IMR-90 (cell line): Measurements from ENCODE around the gene RIOK2.

Experiments used
- BHLHE40 ChIP-seq: fragments of 150-350 bp; IDR thresholded peaks from 2 replicates; pipeline ENCODE4 v1.6.1; 2016; ENCODE audit warnings: mild to moderate bottlenecking, low read depth, low read length
- CEBPB ChIP-seq: IDR thresholded peaks from 2 replicates; pipeline ENCODE4 v1.6.1; 2012; ENCODE audit warnings: low read depth, low read length, improper control_type of control experiment
- CHD1 ChIP-seq: IDR thresholded peaks from 2 replicates; pipeline ENCODE4 v1.6.1; 2012; ENCODE audit warnings: low read depth, low read length, improper control_type of control experiment
- CTCF ChIP-seq: conservative IDR thresholded peaks from 2 replicates; pipeline ENCODE4 v1.5.1; 2012; ENCODE audit warnings: mild to moderate bottlenecking, low read depth, low read length, improper control_type of control experiment
- ELK1 ChIP-seq: fragments of 150-350 bp; IDR thresholded peaks from 2 replicates; pipeline ENCODE4 v1.6.1; 2016; ENCODE audit warnings: low read depth, mild to moderate bottlenecking, low read length, moderate library complexity, borderline replicate concordance
- MAFK ChIP-seq: IDR thresholded peaks from 2 replicates; pipeline ENCODE4 v1.6.1; 2012; ENCODE audit warnings: low read depth, low read length, improper control_type of control experiment
- MAZ ChIP-seq: IDR thresholded peaks from 2 replicates; pipeline ENCODE4 v1.6.1; 2012; ENCODE audit warnings: low read depth, mild to moderate bottlenecking, low read length, improper control_type of control experiment, moderate library complexity, borderline replicate concordance
- POLR2A ChIP-seq: IDR thresholded peaks from 2 replicates; pipeline ENCODE4 v1.6.1; 2012; ENCODE audit warnings: mild to moderate bottlenecking, low read depth, low read length
- RAD21 ChIP-seq: IDR thresholded peaks from 2 replicates; pipeline ENCODE4 v1.6.1; 2012; ENCODE audit warnings: low read length, improper control_type of control experiment
- RFX5 ChIP-seq: IDR thresholded peaks from 2 replicates; pipeline ENCODE4 v1.8.0; 2012; ENCODE audit warnings: low read depth, mild to moderate bottlenecking, low read length, moderate library complexity
- SMC3 ChIP-seq: fragments of 150-350 bp; IDR thresholded peaks from 2 replicates; pipeline ENCODE4 v1.6.1; 2016; ENCODE audit warnings: low read depth, mild to moderate bottlenecking, antibody characterized with exemption, low read length, moderate library complexity
- USF2 ChIP-seq: fragments of 150-350 bp; IDR thresholded peaks from 2 replicates; pipeline ENCODE4 v1.6.1; 2017; ENCODE audit warnings: mild to moderate bottlenecking, antibody characterized with exemption, low read length, low read depth

- no peak for TF ChIP-seq RFX5
- no peak for TF ChIP-seq MAFK
- no peak for TF ChIP-seq POLR2A
- TF ChIP-seq CEBPB: no peak
- TF ChIP-seq ELK1: no peak
- no peak for TF ChIP-seq CTCF
- no peak for TF ChIP-seq MAZ
- TF ChIP-seq RAD21: no peak; the same call in 1 of the 2 replicates
- TF ChIP-seq SMC3: no peak
- no peak for TF ChIP-seq CHD1
- TF ChIP-seq BHLHE40: no peak
- no peak for TF ChIP-seq USF2
These were observed 412 bp downstream of the RIOK2 start for GRCh38 chr5:97182571-97183099.
